ENCODE measurements around the gene KRT17. TPM values are rescaled to one million over a fixed set of nuclear protein-coding genes. Genes with fewer than 3 reads are reported as not detected.
A peak's percentile ranks its signal among the peaks of the same experiment; 100 is the strongest.
"Not testable (repeated sequence)": the region's sequence is repeated elsewhere in the genome, so short reads cannot be mapped to it uniquely, and the experiment has no call there.

The KRT17 gene
- polyA plus RNA-seq, 1 experiment = 34.7 TPM

DNA sequence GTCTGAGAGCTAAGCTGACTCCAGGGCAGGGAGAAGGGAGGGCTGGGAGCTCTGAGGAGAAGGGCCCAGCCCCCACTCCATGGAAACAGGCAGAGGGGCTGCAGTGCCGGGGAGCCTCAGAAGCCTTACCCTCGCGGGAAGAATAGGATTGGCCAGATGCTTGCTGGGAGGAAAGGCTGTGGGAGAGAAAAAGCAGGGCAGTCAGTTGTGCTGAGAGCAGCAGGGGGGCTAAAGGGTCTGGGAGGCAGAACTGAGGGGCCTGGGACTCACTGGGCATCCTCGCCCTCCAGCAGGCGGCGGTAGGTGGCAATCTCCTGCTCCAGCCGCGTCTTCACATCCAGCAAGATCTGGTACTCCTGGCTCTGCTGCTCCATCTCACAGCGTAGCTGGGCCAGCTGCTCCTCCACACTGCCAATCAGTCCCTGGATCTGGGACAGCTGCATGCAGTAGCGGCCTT, 14.3 kb downstream of the KRT17 start:
- CTCF ChIA-PET = interaction anchor here (0.6 to 2.5 kb wide), 5 partner anchors 23 to 389 kb away, joined by 3 to 11 read pairs (median 3); partner anchors contain the start of gene KRT14
- H3K27me3 ChIP-seq (ENCODE audit: control insufficient read depth, insufficient read depth, low read length); POLR2A ChIA-PET; DNase-seq (ENCODE audit: low read depth); H3K4me3 ChIP-seq (ENCODE audit: low read depth, low read length); H3K36me3 ChIP-seq (ENCODE audit: control insufficient read depth, insufficient read depth, low read length): not testable (repeated sequence)
- TF ChIP-seq, protein P1, sequence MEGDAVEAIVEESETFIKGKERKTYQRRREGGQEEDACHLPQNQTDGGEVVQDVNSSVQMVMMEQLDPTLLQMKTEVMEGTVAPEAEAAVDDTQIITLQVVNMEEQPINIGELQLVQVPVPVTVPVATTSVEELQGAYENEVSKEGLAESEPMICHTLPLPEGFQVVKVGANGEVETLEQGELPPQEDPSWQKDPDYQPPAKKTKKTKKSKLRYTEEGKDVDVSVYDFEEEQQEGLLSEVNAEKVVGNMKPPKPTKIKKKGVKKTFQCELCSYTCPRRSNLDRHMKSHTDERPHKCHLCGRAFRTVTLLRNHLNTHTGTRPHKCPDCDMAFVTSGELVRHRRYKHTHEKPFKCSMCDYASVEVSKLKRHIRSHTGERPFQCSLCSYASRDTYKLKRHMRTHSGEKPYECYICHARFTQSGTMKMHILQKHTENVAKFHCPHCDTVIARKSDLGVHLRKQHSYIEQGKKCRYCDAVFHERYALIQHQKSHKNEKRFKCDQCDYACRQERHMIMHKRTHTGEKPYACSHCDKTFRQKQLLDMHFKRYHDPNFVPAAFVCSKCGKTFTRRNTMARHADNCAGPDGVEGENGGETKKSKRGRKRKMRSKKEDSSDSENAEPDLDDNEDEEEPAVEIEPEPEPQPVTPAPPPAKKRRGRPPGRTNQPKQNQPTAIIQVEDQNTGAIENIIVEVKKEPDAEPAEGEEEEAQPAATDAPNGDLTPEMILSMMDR (IDR thresholded peaks at IDR 0.05; ENCODE audit: insufficient read depth, low read depth, low read length) = peak; percentile 34; the same call in 1 of the 2 replicates

DNA sequence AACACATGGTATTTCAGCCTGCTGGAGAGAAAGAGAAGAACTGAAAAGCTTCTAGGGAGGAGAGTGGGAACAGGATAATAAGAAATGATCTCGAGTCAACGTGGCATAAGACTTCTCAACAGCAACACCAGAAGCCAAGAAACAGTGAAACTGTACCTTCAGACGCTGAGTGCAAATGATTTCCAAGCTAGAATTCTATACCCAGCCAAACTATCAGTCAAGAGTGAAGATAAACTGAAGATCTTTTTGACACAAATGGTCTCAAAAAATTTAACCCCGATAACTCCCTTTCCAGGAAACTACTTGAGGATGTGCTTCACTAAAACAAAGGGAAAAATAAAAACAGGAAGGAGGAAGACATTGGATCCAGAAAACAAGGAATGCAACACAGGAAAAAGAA, 17.4 kb downstream of the KRT17 start:
- POLR2A ChIA-PET; DNase-seq (ENCODE audit: low read depth); H3K27me3 ChIP-seq (ENCODE audit: control insufficient read depth, insufficient read depth, low read length); H3K36me3 ChIP-seq (ENCODE audit: control insufficient read depth, insufficient read depth, low read length); H3K4me3 ChIP-seq (ENCODE audit: low read depth, low read length): not testable (repeated sequence)
- CTCF ChIA-PET = interaction anchor here (1.4 kb wide), 1 partner anchor 28 kb away, joined by 6 read pairs; no protein-coding TSS in a partner anchor

DNA sequence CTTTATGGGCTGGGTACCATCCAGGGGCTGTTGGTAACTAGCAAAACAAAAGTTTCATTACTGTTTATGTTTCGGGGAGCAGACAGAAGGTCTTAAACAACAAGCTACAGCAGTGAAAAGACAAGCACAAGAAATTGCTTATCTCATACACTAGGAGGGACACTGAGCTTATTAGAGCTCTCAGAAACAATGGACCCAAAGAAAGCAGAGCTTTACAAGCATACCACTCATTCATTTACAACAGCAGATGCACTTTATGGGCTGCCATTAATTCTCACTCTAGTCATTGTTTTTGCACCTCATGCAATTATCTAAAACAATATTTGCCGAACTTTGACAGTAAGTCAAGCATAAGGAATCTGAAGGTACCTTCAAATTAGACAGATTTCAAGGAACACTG, 21.9 kb downstream of the KRT17 start:
- Histone ChIP-seq H3K36me3 (ENCODE audit: control insufficient read depth, insufficient read depth, low read length) (no peaks in the 10 kb centered on the region), H3K27me3 (ENCODE audit: control insufficient read depth, insufficient read depth, low read length) (no peaks in the 10 kb centered on the region; the same call in 1 of the 2 replicates), H3K4me3 (ENCODE audit: low read depth, low read length) (no peak overlapping the region)
- TF ChIP-seq, protein P1 (IDR thresholded peaks at IDR 0.05; ENCODE audit: insufficient read depth, low read depth, low read length) = no peak
- DNase-seq (ENCODE audit: low read depth) = no peak
- ChIA-PET POLR2A (no interaction called here), CTCF (interaction anchor here (1.0 to 3.6 kb wide), 2 partner anchors 23 to 46 kb away, joined by 3 to 14 read pairs; no protein-coding TSS in a partner anchor)

DNA sequence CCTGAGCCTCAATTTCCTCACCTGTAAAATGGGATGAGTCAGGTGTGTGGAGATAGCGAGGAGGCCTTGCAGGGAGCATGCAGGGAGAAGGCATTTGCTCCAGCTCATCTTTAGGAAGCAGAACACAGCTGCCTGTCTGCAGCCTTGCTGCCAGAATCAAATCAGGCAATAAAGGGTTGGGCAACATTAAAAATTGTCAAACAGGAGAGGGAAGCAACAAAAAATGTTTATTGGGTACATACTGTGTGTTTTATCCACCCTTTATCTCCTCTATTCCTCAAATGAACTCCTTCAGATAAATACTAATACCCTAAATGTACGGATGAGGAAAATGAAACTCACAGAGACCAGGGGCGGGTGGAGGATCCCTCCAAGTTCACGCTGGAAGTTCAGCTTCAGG, 24.1 kb downstream of the KRT17 start:
- Histone ChIP-seq H3K27me3 (ENCODE audit: control insufficient read depth, insufficient read depth, low read length) (peaks cover 4% of the 10 kb centered on the region; the same call in 1 of the 2 replicates), H3K36me3 (ENCODE audit: control insufficient read depth, insufficient read depth, low read length) (no peaks in the 10 kb centered on the region), H3K4me3 (ENCODE audit: low read depth, low read length) (no peak overlapping the region)
- ChIA-PET CTCF (interaction anchor here (1.6 to 3.6 kb wide), 2 partner anchors 48 to 51 kb away, joined by 4 to 14 read pairs; no protein-coding TSS in a partner anchor), POLR2A (no interaction called here)
- DNase-seq (ENCODE audit: low read depth) = no peak
- TF ChIP-seq, protein P1 (IDR thresholded peaks at IDR 0.05; ENCODE audit: insufficient read depth, low read depth, low read length) = no peak

DNA sequence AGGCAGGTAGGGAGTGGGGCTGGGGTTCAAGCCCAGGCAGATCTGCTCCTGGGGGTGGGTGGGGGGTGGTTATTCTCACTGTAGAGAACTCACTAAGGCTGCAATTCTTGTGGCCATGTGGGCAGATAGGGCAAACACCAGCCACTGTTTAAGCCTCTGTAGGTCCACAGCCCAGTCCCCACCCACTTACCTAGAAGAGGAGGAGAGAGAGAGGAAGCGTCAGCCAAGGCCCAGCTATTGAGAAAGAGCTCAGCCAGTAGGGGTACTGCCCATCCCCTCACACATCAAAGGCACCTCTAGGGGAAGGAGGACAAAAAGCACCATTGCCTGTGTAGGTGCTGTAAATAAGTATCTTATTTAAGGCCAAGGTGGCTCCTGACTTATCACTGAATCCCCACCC, 24.7 kb downstream of the KRT17 start:
- no peak overlapping the region for H3K4me3 ChIP-seq (ENCODE audit: low read depth, low read length)
- POLR2A ChIA-PET = no interaction called here
- H3K36me3 ChIP-seq (ENCODE audit: control insufficient read depth, insufficient read depth, low read length) = no peaks in the 10 kb centered on the region
- peaks cover 10% of the 10 kb centered on the region for H3K27me3 ChIP-seq (ENCODE audit: control insufficient read depth, insufficient read depth, low read length)
- CTCF ChIA-PET = interaction anchor here (1.6 to 3.6 kb wide), 2 partner anchors 48 to 51 kb away, joined by 4 to 14 read pairs; no protein-coding TSS in a partner anchor
- DNase-seq (ENCODE audit: low read depth) = no peak
- TF ChIP-seq, protein P1 (IDR thresholded peaks at IDR 0.05; ENCODE audit: insufficient read depth, low read depth, low read length) = no peak

DNA sequence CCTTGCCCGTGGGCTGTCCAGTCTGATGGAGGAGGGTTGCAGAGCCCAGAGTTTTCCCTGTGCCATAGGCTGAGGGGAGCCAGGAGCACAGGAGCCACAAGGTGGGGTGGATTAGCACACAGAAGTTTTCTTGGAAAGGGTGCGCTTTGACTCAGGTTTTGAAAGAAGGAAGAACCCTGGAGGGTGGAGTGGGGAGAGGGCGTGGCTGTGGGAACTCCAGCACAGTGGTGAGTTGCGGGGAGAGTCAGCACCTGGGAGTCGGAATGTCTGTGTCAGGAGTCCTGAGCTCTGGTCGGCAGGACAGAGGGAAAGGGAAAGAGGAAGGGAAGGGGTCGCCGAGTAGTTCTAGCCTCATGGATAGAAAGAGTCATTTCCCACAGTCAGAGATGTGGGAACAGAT, 28.8 kb downstream of the KRT17 start:
- CTCF ChIA-PET = interaction anchor here (1.0 to 1.7 kb wide), 2 partner anchors 46 to 53 kb away, joined by 4 read pairs; no protein-coding TSS in a partner anchor

More for the DNA sequence above, 28.8 kb downstream of the KRT17 start:
- DNase-seq (ENCODE audit: low read depth) = no peak
- H3K4me3 ChIP-seq (ENCODE audit: low read depth, low read length) = no peak overlapping the region
- TF ChIP-seq, protein P1 (IDR thresholded peaks at IDR 0.05; ENCODE audit: insufficient read depth, low read depth, low read length) = no peak
- no peaks in the 10 kb centered on the region for H3K36me3 ChIP-seq (ENCODE audit: control insufficient read depth, insufficient read depth, low read length)
- POLR2A ChIA-PET = no interaction called here
- H3K27me3 ChIP-seq (ENCODE audit: control insufficient read depth, insufficient read depth, low read length) = peaks cover 18% of the 10 kb centered on the region
